GM12878 (cell line): ENCODE results near the gene EBP. TPM values are rescaled to one million over a fixed set of nuclear protein-coding genes. Genes with fewer than 3 reads are reported as not detected.

Experiments used
- BCL11A ChIP-seq: IDR thresholded peaks from 2 replicates; pipeline ENCODE4 v1.6.1; 2011; ENCODE audit warnings: low read depth, low read length
- BCLAF1 ChIP-seq: fragments of 450-650 bp; IDR thresholded peaks from 2 replicates; pipeline ENCODE4 v1.6.1; 2017; ENCODE audit warnings: antibody characterized with exemption, mild to moderate bottlenecking, moderate library complexity
- CREB1 ChIP-seq: IDR thresholded peaks from 2 replicates; pipeline ENCODE4 v1.6.1; 2012; ENCODE audit warnings: low read depth, mild to moderate bottlenecking, inconsistent platforms
- EZH2 ChIP-seq: IDR thresholded peaks from 2 replicates; pipeline ENCODE4 v1.6.1; 2012; ENCODE audit warnings: low read depth, mild to moderate bottlenecking, control low read depth, inconsistent platforms, low read length, borderline replicate concordance; ENCODE audit not compliant: control insufficient read depth
- FOS ChIP-seq: IDR thresholded peaks from 3 replicates; pipeline ENCODE4 v1.6.1; 2011; ENCODE audit warnings: borderline replicate concordance; ENCODE audit not compliant: insufficient read length; ENCODE audit errors: extremely low read depth
- FOXM1 ChIP-seq: IDR thresholded peaks from 2 replicates; pipeline ENCODE4 v1.6.1; 2012; ENCODE audit warnings: low read depth, mild to moderate bottlenecking, inconsistent platforms, low read length, moderate library complexity
- HDGF ChIP-seq: fragments of 450-650 bp; IDR thresholded peaks from 2 replicates; pipeline ENCODE4 v1.6.1; 2016; ENCODE audit warnings: antibody characterized with exemption
- IKZF1 ChIP-seq: fragments of 450-650 bp; conservative IDR thresholded peaks from 2 replicates; pipeline ENCODE4 v1.6.1; 2017; ENCODE audit warnings: antibody characterized with exemption, mild to moderate bottlenecking
- IKZF2 ChIP-seq, 2 experiments: fragments of 450-650 bp; IDR thresholded peaks; 2 replicates each; pipeline ENCODE4 v1.6.1; 2017; ENCODE audit warnings: mild to moderate bottlenecking in 2 of 2, moderate library complexity in 2 of 2
- IRF4 ChIP-seq: IDR thresholded peaks from 2 replicates; pipeline ENCODE4 v1.6.1; 2011; ENCODE audit warnings: low read depth, low read length
- MLLT1 ChIP-seq: fragments of 450-650 bp; IDR thresholded peaks from 2 replicates; pipeline ENCODE4 v1.6.1; 2016; ENCODE audit warnings: mild to moderate bottlenecking
- NFIC ChIP-seq: IDR thresholded peaks from 2 replicates; pipeline ENCODE4 v1.6.1; 2012; ENCODE audit warnings: low read depth, mild to moderate bottlenecking, inconsistent platforms, low read length, moderate library complexity
- NR2C1 ChIP-seq: fragments of 450-650 bp; IDR thresholded peaks from 2 replicates; pipeline ENCODE4 v1.6.1; 2017; ENCODE audit warnings: antibody characterized with exemption, mild to moderate bottlenecking, moderate library complexity
- PAX5 ChIP-seq: IDR thresholded peaks from 2 replicates; pipeline ENCODE4 v1.6.1; 2011; ENCODE audit warnings: low read depth, low read length, borderline replicate concordance
- POLR2A ChIP-seq: IDR thresholded peaks from 2 replicates; pipeline ENCODE4 v1.6.1; 2011; ENCODE audit warnings: low read depth, mild to moderate bottlenecking, low read length
- RUNX3 ChIP-seq: IDR thresholded peaks from 2 replicates; pipeline ENCODE4 v1.6.1; 2012; ENCODE audit warnings: low read length, inconsistent platforms
- SIX5 ChIP-seq: IDR thresholded peaks from 2 replicates; pipeline ENCODE4 v1.6.1; 2011; ENCODE audit warnings: mild to moderate bottlenecking, low read depth, low read length, moderate library complexity; ENCODE audit not compliant: severe bottlenecking
- SKIL ChIP-seq: fragments of 450-650 bp; IDR thresholded peaks from 2 replicates; pipeline ENCODE4 v1.6.1; 2017; ENCODE audit warnings: mild to moderate bottlenecking, low read depth, inconsistent platforms; ENCODE audit not compliant: poor library complexity, severe bottlenecking
- SMC3 ChIP-seq: IDR thresholded peaks from 2 replicates; pipeline ENCODE4 v1.6.1; 2011; ENCODE audit warnings: low read length, improper control_type of control experiment, borderline replicate concordance
- TARDBP ChIP-seq: IDR thresholded peaks from 2 replicates; pipeline ENCODE4 v1.6.1; 2016; ENCODE audit warnings: borderline replicate concordance
- YY1 ChIP-seq: IDR thresholded peaks from 2 replicates; pipeline ENCODE4 v1.6.1; 2011; ENCODE audit warnings: low read depth, mild to moderate bottlenecking, low read length
- ZNF274 ChIP-seq: IDR thresholded peaks from one replicate; pipeline ENCODE4 v1.8.0; 2011; ENCODE audit not compliant: insufficient read length, insufficient read depth
- ZNF687 ChIP-seq: fragments of 450-650 bp; IDR thresholded peaks from 2 replicates; pipeline ENCODE4 v1.6.1; 2017; ENCODE audit warnings: mild to moderate bottlenecking, moderate library complexity
- polyA plus RNA-seq, 11 experiments: library from polyadenylated mRNA; depleted of rRNA in 4 of 11; unstranded in 6 of 11; stranded (reverse) in 5 of 11; fragments of >200 nt; fragmentation: Nextera tagmentation in 4 of 11; fragmentation: Illumina TruSeq in 1 of 11; extraction: Ambion mirVana in 4 of 11; extraction: Trizol in 1 of 11; gene quantifications; 1 replicate in 1 of 11; 2 replicates in 10 of 11; pipeline versions ENCODE4 v1.2.1 to v1.2.3, GENCODE V29; 2011 to 2016; ENCODE audit warnings: inconsistent platforms in 2 of 11, missing spikeins in 2 of 11, low read depth in 1 of 11
- total RNA-seq, 4 experiments: library from RNA; depleted of rRNA in 3 of 4; stranded (reverse); fragments of >200 nt in 3 of 4; fragmentation: Illumina TruSeq in 1 of 4; extraction: Trizol in 1 of 4; gene quantifications; 2 replicates each; pipeline versions ENCODE4 v1.2.1 to v1.2.3, GENCODE V29; 2013 to 2021

Gene EBP
- total and polyA plus RNA-seq, 10 of the 15 experiments (the other 5 are each of a cell fraction or from before 2014, with no cell fraction given) = 125 to 628 (median 180) TPM

- TF ChIP-seq BCLAF1 = no peak
- peak; percentile 54; the same call in 1 of the 2 replicates for TF ChIP-seq ZNF687
- TF ChIP-seq POLR2A = 0 out of 2 replicates have a peak, but pooled peaks have one; percentile 17
- 0 out of 2 replicates have a peak, but pooled peaks have one; percentile 19 for TF ChIP-seq YY1
- no peak for TF ChIP-seq SKIL
- TF ChIP-seq CREB1 = peak; percentile 66
- 0 out of 4 replicates have a peak, but pooled peaks of 1 of the 2 experiments have one; percentile 12 for TF ChIP-seq IKZF2 (IDR thresholded peaks at IDR 0.05)
- TF ChIP-seq NFIC = peak; percentile 67; the same call in 1 of the 2 replicates
- TF ChIP-seq RUNX3 = peak; percentile 39
- TF ChIP-seq FOXM1 = peak; percentile 69; the same call in 1 of the 2 replicates
- peak; percentile 72 for TF ChIP-seq BCL11A
- no peak for TF ChIP-seq SIX5
- TF ChIP-seq ZNF274 = no peak
- TF ChIP-seq HDGF = no peak
- peak; percentile 84 for TF ChIP-seq IRF4
- peak; percentile 41; the same call in 1 of the 2 replicates for TF ChIP-seq IKZF1
- no peak for TF ChIP-seq NR2C1
- no peak for TF ChIP-seq FOS
- TF ChIP-seq TARDBP = no peak
- TF ChIP-seq SMC3 = no peak
- no peak for TF ChIP-seq PAX5
- no peak for TF ChIP-seq EZH2
- no peak for TF ChIP-seq MLLT1
These were observed 48.4 kb downstream of the EBP start (continued) for GRCh38 chrX:48569958-48570357.
